ENCODE data around the gene RNU1-3. TPM values are rescaled to one million over a fixed set of nuclear protein-coding genes. Genes with fewer than 3 reads are reported as not detected.

Gene RNU1-3
- total and polyA plus RNA-seq, 2 of the 13 experiments (the other 11 are each of a cell fraction or from before 2014, with no cell fraction given): under 0.01 to 11,018 TPM

DNA sequence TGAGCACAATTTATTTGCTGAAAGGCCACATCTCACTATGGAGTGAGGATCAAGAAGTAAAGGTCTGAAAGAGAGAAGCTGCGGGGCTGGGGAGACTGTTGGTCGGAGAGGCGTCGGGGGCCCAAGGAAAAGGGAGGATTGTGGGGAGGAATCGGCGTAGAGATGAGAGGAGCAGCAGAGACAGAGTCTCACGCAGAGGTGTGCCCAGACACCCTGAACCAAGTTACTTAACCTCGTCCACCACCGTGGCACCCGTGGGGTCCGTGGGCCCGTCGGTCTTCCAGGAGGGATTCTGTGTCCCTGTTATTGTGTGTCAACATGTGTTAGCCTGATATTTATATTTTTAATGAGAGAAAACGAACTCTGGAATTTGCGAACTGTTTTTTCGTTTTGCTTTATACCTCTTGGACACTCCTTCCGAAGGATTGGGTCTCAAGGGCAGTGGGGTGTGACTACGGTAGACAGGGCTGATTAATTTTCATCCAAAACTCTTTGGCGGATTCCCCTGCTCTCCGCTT lies 49.6 kb downstream of the RNU1-3 start (continued):
- TF ChIP-seq, protein P1, sequence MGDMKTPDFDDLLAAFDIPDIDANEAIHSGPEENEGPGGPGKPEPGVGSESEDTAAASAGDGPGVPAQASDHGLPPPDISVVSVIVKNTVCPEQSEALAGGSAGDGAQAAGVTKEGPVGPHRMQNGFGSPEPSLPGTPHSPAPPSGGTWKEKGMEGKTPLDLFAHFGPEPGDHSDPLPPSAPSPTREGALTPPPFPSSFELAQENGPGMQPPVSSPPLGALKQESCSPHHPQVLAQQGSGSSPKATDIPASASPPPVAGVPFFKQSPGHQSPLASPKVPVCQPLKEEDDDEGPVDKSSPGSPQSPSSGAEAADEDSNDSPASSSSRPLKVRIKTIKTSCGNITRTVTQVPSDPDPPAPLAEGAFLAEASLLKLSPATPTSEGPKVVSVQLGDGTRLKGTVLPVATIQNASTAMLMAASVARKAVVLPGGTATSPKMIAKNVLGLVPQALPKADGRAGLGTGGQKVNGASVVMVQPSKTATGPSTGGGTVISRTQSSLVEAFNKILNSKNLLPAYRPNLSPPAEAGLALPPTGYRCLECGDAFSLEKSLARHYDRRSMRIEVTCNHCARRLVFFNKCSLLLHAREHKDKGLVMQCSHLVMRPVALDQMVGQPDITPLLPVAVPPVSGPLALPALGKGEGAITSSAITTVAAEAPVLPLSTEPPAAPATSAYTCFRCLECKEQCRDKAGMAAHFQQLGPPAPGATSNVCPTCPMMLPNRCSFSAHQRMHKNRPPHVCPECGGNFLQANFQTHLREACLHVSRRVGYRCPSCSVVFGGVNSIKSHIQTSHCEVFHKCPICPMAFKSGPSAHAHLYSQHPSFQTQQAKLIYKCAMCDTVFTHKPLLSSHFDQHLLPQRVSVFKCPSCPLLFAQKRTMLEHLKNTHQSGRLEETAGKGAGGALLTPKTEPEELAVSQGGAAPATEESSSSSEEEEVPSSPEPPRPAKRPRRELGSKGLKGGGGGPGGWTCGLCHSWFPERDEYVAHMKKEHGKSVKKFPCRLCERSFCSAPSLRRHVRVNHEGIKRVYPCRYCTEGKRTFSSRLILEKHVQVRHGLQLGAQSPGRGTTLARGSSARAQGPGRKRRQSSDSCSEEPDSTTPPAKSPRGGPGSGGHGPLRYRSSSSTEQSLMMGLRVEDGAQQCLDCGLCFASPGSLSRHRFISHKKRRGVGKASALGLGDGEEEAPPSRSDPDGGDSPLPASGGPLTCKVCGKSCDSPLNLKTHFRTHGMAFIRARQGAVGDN (CRISPR knock-in tag; IDR thresholded peaks at IDR 0.05): peak; percentile 29; the same call in 1 of the 2 replicates
- TF ChIP-seq SUZ12 (IDR thresholded peaks at IDR 0.05; ENCODE audit: low read depth, low read length): no peak
- no peak for TF ChIP-seq ZFX (CRISPR knock-in tag; IDR thresholded peaks at IDR 0.05; ENCODE audit: low read depth)
- no peak for TF ChIP-seq SP5 (CRISPR knock-in tag; IDR thresholded peaks at IDR 0.05; ENCODE audit: borderline replicate concordance, low read depth)
- 0 out of 2 replicates have a peak, but pooled peaks have one; percentile 12 for TF ChIP-seq RAD21 (CRISPR knock-in tag; IDR thresholded peaks at IDR 0.05)
- TF ChIP-seq EHMT2 (IDR thresholded peaks at IDR 0.05; ENCODE audit: borderline replicate concordance, low read depth, low read length): no peak
- TF ChIP-seq MIER3 (CRISPR knock-in tag; IDR thresholded peaks at IDR 0.05; ENCODE audit: borderline replicate concordance): no peak
- TF ChIP-seq ZBTB38 (CRISPR knock-in tag; IDR thresholded peaks at IDR 0.05): peak; percentile 73
- TF ChIP-seq ZNF136 (CRISPR knock-in tag; IDR thresholded peaks at IDR 0.05; ENCODE audit: low read depth): no peak
- TF ChIP-seq, protein P2, sequence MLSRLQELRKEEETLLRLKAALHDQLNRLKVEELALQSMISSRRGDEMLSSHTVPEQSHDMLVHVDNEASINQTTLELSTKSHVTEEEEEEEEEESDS (CRISPR knock-in tag; IDR thresholded peaks at IDR 0.05; ENCODE audit: borderline replicate concordance): no peak
- TF ChIP-seq, protein P3, sequence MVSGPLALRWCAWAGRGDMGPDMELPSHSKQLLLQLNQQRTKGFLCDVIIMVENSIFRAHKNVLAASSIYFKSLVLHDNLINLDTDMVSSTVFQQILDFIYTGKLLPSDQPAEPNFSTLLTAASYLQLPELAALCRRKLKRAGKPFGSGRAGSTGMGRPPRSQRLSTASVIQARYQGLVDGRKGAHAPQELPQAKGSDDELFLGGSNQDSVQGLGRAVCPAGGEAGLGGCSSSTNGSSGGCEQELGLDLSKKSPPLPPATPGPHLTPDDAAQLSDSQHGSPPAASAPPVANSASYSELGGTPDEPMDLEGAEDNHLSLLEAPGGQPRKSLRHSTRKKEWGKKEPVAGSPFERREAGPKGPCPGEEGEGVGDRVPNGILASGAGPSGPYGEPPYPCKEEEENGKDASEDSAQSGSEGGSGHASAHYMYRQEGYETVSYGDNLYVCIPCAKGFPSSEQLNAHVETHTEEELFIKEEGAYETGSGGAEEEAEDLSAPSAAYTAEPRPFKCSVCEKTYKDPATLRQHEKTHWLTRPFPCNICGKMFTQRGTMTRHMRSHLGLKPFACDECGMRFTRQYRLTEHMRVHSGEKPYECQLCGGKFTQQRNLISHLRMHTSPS (CRISPR knock-in tag; IDR thresholded peaks at IDR 0.05; ENCODE audit: low read depth): no peak
- no peak for TF ChIP-seq PPARG (CRISPR knock-in tag; conservative IDR thresholded peaks at IDR 0.05)
- TF ChIP-seq, protein P4, sequence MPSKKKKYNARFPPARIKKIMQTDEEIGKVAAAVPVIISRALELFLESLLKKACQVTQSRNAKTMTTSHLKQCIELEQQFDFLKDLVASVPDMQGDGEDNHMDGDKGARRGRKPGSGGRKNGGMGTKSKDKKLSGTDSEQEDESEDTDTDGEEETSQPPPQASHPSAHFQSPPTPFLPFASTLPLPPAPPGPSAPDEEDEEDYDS (CRISPR knock-in tag; IDR thresholded peaks at IDR 0.05): no peak
- TF ChIP-seq, protein P5, sequence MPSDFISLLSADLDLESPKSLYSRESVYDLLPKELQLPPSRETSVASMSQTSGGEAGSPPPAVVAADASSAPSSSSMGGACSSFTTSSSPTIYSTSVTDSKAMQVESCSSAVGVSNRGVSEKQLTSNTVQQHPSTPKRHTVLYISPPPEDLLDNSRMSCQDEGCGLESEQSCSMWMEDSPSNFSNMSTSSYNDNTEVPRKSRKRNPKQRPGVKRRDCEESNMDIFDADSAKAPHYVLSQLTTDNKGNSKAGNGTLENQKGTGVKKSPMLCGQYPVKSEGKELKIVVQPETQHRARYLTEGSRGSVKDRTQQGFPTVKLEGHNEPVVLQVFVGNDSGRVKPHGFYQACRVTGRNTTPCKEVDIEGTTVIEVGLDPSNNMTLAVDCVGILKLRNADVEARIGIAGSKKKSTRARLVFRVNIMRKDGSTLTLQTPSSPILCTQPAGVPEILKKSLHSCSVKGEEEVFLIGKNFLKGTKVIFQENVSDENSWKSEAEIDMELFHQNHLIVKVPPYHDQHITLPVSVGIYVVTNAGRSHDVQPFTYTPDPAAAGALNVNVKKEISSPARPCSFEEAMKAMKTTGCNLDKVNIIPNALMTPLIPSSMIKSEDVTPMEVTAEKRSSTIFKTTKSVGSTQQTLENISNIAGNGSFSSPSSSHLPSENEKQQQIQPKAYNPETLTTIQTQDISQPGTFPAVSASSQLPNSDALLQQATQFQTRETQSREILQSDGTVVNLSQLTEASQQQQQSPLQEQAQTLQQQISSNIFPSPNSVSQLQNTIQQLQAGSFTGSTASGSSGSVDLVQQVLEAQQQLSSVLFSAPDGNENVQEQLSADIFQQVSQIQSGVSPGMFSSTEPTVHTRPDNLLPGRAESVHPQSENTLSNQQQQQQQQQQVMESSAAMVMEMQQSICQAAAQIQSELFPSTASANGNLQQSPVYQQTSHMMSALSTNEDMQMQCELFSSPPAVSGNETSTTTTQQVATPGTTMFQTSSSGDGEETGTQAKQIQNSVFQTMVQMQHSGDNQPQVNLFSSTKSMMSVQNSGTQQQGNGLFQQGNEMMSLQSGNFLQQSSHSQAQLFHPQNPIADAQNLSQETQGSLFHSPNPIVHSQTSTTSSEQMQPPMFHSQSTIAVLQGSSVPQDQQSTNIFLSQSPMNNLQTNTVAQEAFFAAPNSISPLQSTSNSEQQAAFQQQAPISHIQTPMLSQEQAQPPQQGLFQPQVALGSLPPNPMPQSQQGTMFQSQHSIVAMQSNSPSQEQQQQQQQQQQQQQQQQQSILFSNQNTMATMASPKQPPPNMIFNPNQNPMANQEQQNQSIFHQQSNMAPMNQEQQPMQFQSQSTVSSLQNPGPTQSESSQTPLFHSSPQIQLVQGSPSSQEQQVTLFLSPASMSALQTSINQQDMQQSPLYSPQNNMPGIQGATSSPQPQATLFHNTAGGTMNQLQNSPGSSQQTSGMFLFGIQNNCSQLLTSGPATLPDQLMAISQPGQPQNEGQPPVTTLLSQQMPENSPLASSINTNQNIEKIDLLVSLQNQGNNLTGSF (CRISPR knock-in tag; IDR thresholded peaks at IDR 0.05): peak; percentile 66; the same call in 1 of the 2 replicates

Data from HepG2 (cell line).